KMS-11 (cell line): ENCODE measurements around the gene TRABD2B.

Experiments used
- H2AFZ ChIP-seq: fragments of 200-600 bp; sonication (generic); 2 replicates; pipeline ENCODE4 v1.6.1; 2016; ENCODE audit warnings: antibody characterized with exemption, mixed run types, low read depth
- H3K27ac ChIP-seq: fragments of 200-600 bp; sonication (generic); 2 replicates; pipeline ENCODE4 v1.6.1; 2016; ENCODE audit warnings: mild to moderate bottlenecking, mixed run types
- H3K27me3 ChIP-seq: fragments of 200-600 bp; sonication (generic); 2 replicates; pipeline ENCODE4 v1.6.1; 2017; ENCODE audit warnings: mild to moderate bottlenecking, low read depth, mixed run types, moderate library complexity; ENCODE audit not compliant: insufficient read depth
- H3K36me3 ChIP-seq: fragments of 200-600 bp; sonication (generic); 2 replicates; pipeline ENCODE4 v1.6.1; 2017; ENCODE audit warnings: mild to moderate bottlenecking, mixed run types; ENCODE audit not compliant: insufficient read depth
- H3K4me1 ChIP-seq: fragments of 200-600 bp; sonication (generic); 2 replicates; pipeline ENCODE4 v1.6.1; 2016; ENCODE audit warnings: mild to moderate bottlenecking, low read depth, mixed run types; ENCODE audit not compliant: poor library complexity, severe bottlenecking
- H3K4me2 ChIP-seq: fragments of 200-600 bp; sonication (generic); 2 replicates; pipeline ENCODE4 v1.7.0; 2016; ENCODE audit warnings: mild to moderate bottlenecking, mixed run types
- H3K4me3 ChIP-seq: fragments of 200-600 bp; sonication (generic); IDR thresholded peaks from 2 replicates; pipeline ENCODE4 v1.6.1; 2017; ENCODE audit warnings: low read depth, low read length, mixed read lengths; ENCODE audit not compliant: insufficient read depth
- H3K79me2 ChIP-seq: fragments of 200-600 bp; sonication (generic); 2 replicates; pipeline ENCODE4 v1.6.1; 2016; ENCODE audit warnings: low read depth, mixed run types; ENCODE audit not compliant: insufficient read depth
- H3K9ac ChIP-seq: fragments of 200-600 bp; sonication (generic); 2 replicates; pipeline ENCODE4 v1.6.1; 2016; ENCODE audit warnings: mild to moderate bottlenecking, mixed run types
- H4K20me1 ChIP-seq: fragments of 200-600 bp; sonication (generic); 2 replicates; pipeline ENCODE4 v1.6.1; 2016; ENCODE audit warnings: mild to moderate bottlenecking, mixed run types; ENCODE audit not compliant: insufficient read depth
- CTCF ChIP-seq: fragments of 200-600 bp; sonication (generic); conservative IDR thresholded peaks from 2 replicates; pipeline ENCODE4 v1.6.1; 2017; ENCODE audit warnings: low read depth, mild to moderate bottlenecking, antibody characterized with exemption, low read length, moderate library complexity, mixed read lengths

The TRABD2B gene

GRCh38 chr1:47794081-47794480, 203.1 kb downstream of the TRABD2B start:
- H3K4me1 ChIP-seq: no peaks in the 10 kb centered on the region
- TF ChIP-seq CTCF: no peak
- H3K9ac ChIP-seq: no peak overlapping the region
- no peak overlapping the region for H2AFZ ChIP-seq
- H3K27ac ChIP-seq: no peak overlapping the region
- H3K4me3 ChIP-seq: no peak overlapping the region
- H4K20me1 ChIP-seq: no peaks in the 10 kb centered on the region
- no peaks in the 10 kb centered on the region for H3K79me2 ChIP-seq
- no peaks in the 10 kb centered on the region for H3K36me3 ChIP-seq
- H3K27me3 ChIP-seq: no peaks in the 10 kb centered on the region
- H3K4me2 ChIP-seq: no peak overlapping the region

- Histone ChIP-seq H3K27ac (no peak overlapping the region), H3K36me3 (no peaks in the 10 kb centered on the region), H3K79me2 (no peaks in the 10 kb centered on the region)
Observed at GRCh38 chr1:47793563-47793962, 203.6 kb downstream of the TRABD2B start.

GRCh38 chr1:47792779-47793178, 204.4 kb downstream of the TRABD2B start:
- no peak for TF ChIP-seq CTCF
- H3K36me3 ChIP-seq: no peaks in the 10 kb centered on the region
- no peak overlapping the region for H3K4me3 ChIP-seq
- no peaks in the 10 kb centered on the region for H3K4me1 ChIP-seq
- no peaks in the 10 kb centered on the region for H3K27me3 ChIP-seq
- H4K20me1 ChIP-seq: no peaks in the 10 kb centered on the region
- no peak overlapping the region for H3K9ac ChIP-seq
- H3K27ac ChIP-seq: no peak overlapping the region
- H3K79me2 ChIP-seq: no peaks in the 10 kb centered on the region
- no peak overlapping the region for H2AFZ ChIP-seq
- no peak overlapping the region for H3K4me2 ChIP-seq

More at GRCh38 chr1:47793563-47793962, 203.6 kb downstream of the TRABD2B start:
- Histone ChIP-seq H3K4me1 (no peaks in the 10 kb centered on the region), H3K4me2 (no peak overlapping the region), H3K27me3 (no peaks in the 10 kb centered on the region), H2AFZ (no peak overlapping the region), H4K20me1 (no peaks in the 10 kb centered on the region), H3K4me3 (no peak overlapping the region), H3K9ac (no peak overlapping the region)
- no peak for TF ChIP-seq CTCF

- TF ChIP-seq CTCF: no peak
- Histone ChIP-seq H3K4me2 (no peak overlapping the region), H3K4me1 (no peaks in the 10 kb centered on the region), H3K27me3 (no peaks in the 10 kb centered on the region), H3K9ac (no peak overlapping the region), H4K20me1 (no peaks in the 10 kb centered on the region), H3K36me3 (no peaks in the 10 kb centered on the region), H3K27ac (no peak overlapping the region), H3K4me3 (no peak overlapping the region), H3K79me2 (no peaks in the 10 kb centered on the region), H2AFZ (no peak overlapping the region)
Observed at GRCh38 chr1:47791879-47792608, 205.1 kb downstream of the TRABD2B start.
